ENCODE data around the gene KSR2.

- TF ChIP-seq POLR2A (IDR thresholded peaks at IDR 0.05; ENCODE audit: low read depth) (no peak), CTCF (IDR thresholded peaks at IDR 0.05) (no peak), POLR2AphosphoS5 (IDR thresholded peaks at IDR 0.05) (no peak), EP300 (IDR thresholded peaks at IDR 0.05) (no peak)
Measured at GRCh38 chr12:117498880-117499279, 469.9 kb downstream of the KSR2 start.
